GM18507 (cell line): Measurements from ENCODE around the gene EPAS1.
A peak's percentile ranks its signal among the peaks of the same experiment; 100 is the strongest.

Experiments used
- DNase-seq: peaks from one replicate; pipeline ENCODE4 v3.0.0; 2011; ENCODE audit warnings: low read depth; ENCODE audit not compliant: insufficient read length; ENCODE audit errors: extremely low spot score
- FAIRE-seq: peaks from 2 replicates; lab custom pipeline; 2011; peaks lifted over from hg19 to GRCh38; lab: Jason Lieb, UNC

The EPAS1 gene

DNA sequence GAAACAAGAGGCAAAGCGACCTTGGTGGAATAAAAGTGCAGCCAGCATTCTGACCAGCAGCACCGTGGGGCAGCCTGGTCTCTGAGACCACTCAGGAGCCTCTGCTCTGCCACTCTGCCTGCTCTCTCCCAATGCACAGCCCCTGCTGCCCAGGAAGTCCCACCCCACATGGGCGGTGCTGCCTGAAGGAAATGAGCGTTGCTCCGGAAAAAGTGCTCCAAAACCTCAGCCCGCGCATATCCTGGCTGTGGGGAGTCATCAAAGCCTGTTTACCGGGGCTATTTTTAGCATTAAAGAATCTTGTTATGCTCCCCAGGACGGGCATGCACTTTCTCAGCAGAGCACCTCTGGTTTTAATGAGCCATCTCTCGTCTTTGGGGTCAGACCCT lies 54.5 kb downstream of the EPAS1 start:
- no peak for FAIRE-seq

GRCh38 chr2:46352621-46353020 lies 55.4 kb downstream of the EPAS1 start:
- FAIRE-seq (no peak), DNase-seq (no peak)

More for the DNA sequence above, 54.5 kb downstream of the EPAS1 start:
- no peak for DNase-seq

DNA sequence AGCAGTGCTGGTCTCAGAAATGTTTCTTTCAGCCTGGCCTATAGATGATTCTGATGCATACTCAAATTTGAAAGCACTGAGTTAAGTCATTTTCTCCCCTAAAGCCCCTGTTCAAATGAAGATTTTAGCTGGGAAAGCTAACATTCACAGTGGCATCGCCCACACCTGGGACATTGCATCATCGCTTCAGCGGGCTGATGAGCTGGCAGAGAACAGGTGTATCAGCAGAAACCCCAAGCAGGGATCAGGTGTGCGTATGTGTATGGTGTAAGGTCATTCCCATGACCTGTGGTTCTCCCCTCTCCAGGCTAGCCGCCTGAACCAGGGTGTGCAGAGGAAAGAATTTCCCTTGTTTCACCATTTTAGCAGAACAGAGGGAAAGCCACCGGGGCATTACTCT lies 56.3 kb downstream of the EPAS1 start:
- DNase-seq (no peak), FAIRE-seq (no peak)

GRCh38 chr2:46355756-46356155 lies 58.5 kb downstream of the EPAS1 start:
- FAIRE-seq (no peak), DNase-seq (no peak)

DNA sequence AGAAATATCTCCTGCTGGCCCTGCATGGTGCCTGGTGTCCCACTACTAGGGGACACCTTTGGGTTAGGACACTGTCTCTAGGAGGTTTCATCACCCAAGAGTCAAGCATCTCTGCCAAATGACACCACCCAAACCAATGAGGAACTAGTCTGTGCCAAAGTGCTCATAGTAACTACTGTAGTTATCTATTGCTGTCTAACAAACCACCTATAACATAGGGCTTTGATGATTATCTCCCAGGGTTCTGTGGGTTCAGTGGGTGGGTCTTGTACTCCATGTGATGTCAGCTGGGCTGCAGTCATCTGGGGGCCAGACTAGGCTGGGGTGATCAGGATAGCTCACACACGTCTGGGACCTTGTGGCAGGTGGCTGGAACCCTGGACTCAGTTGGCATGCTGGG lies 59.8 kb downstream of the EPAS1 start:
- FAIRE-seq = no peak
- no peak for DNase-seq

GRCh38 chr2:46358713-46359112 lies 61.5 kb downstream of the EPAS1 start:
- no peak for FAIRE-seq
- no peak for DNase-seq

DNA sequence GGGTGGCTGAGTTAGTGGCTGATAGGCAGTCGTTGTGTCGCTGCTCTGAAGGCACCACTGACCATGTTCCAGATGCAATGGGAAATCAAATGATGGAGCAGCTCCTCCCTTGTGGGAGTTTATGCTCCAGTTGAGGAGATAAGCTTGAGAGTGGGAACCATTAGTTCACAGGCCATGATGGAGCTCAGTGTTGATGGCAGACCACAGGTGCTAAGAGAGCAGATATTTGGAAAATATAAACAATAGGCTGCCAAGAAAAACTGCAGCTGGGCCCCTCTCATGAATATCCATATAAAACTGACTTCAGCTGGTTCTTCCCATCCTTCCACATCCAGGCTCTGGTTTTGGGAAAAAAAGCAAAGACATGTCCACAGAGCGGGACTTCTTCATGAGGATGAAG lies 63.1 kb downstream of the EPAS1 start:
- FAIRE-seq (no peak), DNase-seq (no peak)

- DNase-seq = no peak
Measured at GRCh38 chr2:46361920-46362666, 64.9 kb downstream of the EPAS1 start.

GRCh38 chr2:46362667-46363012 lies 65.4 kb downstream of the EPAS1 start:
- no peak for FAIRE-seq
- DNase-seq = no peak

More at GRCh38 chr2:46361920-46362666, 64.9 kb downstream of the EPAS1 start:
- no peak for FAIRE-seq

- FAIRE-seq (no peak), DNase-seq (no peak)
Measured at GRCh38 chr2:46363535-46364170, 66.4 kb downstream of the EPAS1 start.

DNA sequence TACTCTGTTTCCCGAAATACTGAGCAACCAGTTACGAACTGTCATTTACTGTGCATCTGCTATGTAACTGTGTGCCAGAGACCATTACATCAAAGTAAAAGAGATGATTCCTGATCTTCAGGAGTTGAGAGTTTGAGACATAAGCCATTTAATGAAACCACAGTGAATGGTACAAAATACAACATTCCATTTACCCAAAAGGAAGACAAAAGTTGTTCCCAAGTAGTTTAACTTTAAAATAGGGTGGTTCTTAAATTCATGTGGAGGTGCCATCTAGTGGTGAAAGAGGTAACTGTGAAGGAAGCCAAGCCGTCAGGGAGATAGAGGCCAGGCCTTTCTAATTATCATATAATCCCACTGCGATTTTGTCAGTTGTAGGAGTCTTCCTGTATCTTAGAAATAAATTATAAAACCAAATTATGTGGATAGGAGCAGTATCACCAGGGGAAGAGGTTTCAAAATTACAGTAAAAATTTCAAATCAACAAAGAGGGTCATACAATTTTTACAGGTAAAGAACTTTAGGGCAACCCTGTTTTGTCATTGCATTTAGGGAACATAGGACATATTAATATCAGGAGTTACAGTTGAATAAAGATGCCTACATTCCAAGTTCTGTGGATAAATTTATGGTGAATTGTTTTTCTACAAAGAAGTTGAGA lies 67.7 kb downstream of the EPAS1 start:
- peak; percentile 28 for DNase-seq
- FAIRE-seq = peak; percentile 57

- FAIRE-seq = no peak
- no peak for DNase-seq
Measured at GRCh38 chr2:46365913-46366667, 68.9 kb downstream of the EPAS1 start.

- no peak for DNase-seq
- FAIRE-seq = no peak
Measured at GRCh38 chr2:46366668-46367052, 69.5 kb downstream of the EPAS1 start.

DNA sequence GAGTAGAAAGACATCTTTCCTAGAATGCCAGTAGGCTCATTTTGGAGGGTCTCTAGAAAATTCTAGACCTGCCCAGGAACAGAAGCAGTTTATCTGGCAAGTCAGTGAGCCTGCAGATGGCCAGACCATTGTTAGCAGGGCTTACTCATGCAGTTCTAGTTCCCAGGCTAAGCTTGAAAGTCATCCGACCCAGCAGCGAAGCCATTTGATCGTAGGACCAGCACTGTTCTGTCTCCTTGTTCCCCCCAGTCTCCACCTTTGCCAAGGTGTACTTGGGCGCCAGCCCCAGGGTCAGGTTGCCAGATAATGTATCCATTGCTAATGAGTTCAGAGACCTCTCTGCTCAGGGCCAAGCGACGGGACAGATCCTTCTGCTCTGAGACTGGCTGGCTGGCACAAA lies 70.1 kb downstream of the EPAS1 start:
- DNase-seq = no peak

DNA sequence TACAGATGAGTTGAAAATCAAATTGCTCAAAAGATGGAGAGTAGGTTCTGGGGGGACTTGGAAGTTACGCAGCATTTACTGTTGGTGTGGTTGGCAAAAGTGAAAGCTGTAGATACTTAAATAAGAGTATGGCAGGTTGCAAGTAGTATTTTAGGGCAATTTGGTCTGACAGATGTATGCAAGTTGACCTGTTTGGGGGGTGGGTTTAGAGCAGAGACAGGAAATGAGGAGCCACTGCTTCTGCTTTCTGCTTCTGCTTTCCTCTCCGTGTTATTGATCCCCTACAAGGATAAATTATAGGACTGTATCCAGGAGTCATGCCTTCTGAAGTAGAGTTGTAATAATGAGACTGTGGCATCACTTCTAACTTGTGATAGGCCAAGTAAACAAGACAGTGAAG lies 71.2 kb downstream of the EPAS1 start:
- no peak for FAIRE-seq
- DNase-seq = no peak

More for the DNA sequence above, 70.1 kb downstream of the EPAS1 start:
- FAIRE-seq = no peak

DNA sequence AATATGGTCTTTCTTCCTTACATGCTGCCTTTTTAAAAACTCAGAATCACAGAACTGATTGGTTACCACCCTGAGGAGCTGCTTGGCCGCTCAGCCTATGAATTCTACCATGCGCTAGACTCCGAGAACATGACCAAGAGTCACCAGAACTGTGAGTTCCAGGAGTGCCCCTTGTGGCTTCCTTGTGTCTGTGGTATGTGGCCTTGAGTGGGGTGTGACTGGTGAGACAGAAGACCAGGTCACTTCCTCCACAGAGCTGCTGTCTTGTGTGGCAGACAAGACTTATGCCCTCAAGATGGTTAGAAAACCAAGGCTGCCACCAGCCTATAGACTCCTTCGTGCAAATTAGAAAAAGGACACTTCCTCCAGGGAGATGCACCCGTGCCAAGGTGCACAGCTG lies 72.6 kb downstream of the EPAS1 start:
- no peak for DNase-seq
- no peak for FAIRE-seq

- FAIRE-seq = no peak
- DNase-seq = no peak
Measured at GRCh38 chr2:46371854-46372253, 74.6 kb downstream of the EPAS1 start.

- DNase-seq (no peak), FAIRE-seq (no peak)
Measured at GRCh38 chr2:46372475-46372874, 75.3 kb downstream of the EPAS1 start.

DNA sequence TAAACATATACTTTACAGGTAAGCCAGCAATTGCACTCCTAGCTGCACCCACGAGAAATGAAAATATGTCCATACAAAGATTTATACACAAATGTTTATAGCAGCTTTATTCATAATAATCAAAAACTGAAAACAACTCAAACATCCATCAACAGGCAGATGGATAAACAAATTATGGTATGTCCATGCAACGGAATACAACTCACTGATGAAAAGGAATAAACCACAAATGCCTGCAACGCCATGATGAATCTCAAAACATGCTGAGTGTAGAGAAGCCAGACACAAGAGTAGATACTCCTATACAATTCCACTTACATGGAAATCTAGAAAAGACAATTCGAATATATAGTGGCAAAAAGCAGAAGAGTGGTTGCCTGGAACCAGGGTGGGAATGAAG lies 76.0 kb downstream of the EPAS1 start:
- FAIRE-seq (no peak), DNase-seq (no peak)

GRCh38 chr2:46375566-46376125 lies 78.4 kb downstream of the EPAS1 start:
- FAIRE-seq = no peak

More at GRCh38 chr2:46375566-46376125, 78.4 kb downstream of the EPAS1 start:
- DNase-seq = no peak
